ENCODE data around the gene DRD3. TPM values are rescaled to one million over a fixed set of nuclear protein-coding genes. Genes with fewer than 3 reads are reported as not detected.

DRD3 gene
- total and polyA plus RNA-seq, 2 donors (not counting 3 experiments of a cell fraction or from before 2014, with no cell fraction given): not detected

Other genes with a start within 250 kb of the DRD3 start
- gene ZDHHC23, start 231.0 kb downstream of the DRD3 start, total RNA-seq: 1.9 and 3.2 TPM in 2 replicates
- 0.94 and 0.99 TPM in 2 replicates for gene ZDHHC23, start 231.0 kb downstream of the DRD3 start, polyA plus RNA-seq
- gene CCDC191, start 122.5 kb downstream of the DRD3 start, total RNA-seq: 3.8 and 4.9 TPM in 2 replicates
- gene CCDC191, start 122.5 kb downstream of the DRD3 start, polyA plus RNA-seq: 1.4 and 1.7 TPM in 2 replicates
- 29.5 and 42.8 TPM in 2 replicates for gene QTRT2, start 122.3 kb downstream of the DRD3 start, total RNA-seq
- 9.1 and 11.0 TPM in 2 replicates for gene QTRT2, start 122.3 kb downstream of the DRD3 start, polyA plus RNA-seq
- gene ZNF80, start 58.5 kb upstream of the DRD3 start, total RNA-seq: not detected in 2 replicates
- gene ZNF80, start 58.5 kb upstream of the DRD3 start, polyA plus RNA-seq: not detected in 2 replicates
- not detected in 2 replicates for gene TIGIT, start 115.0 kb upstream of the DRD3 start, total RNA-seq
- not detected in 2 replicates for gene TIGIT, start 115.0 kb upstream of the DRD3 start, polyA plus RNA-seq